Stimulated activated CD8-positive, alpha-beta memory T cell treated with anti-CD3 and anti-CD28 coated beads, Interleukin-4, amount 100 ng/mL, for 1 hour (primary cell): ENCODE measurements around the gene AGPAT2.

Experiments used
- DNase-seq, 2 donors: peaks; one replicate each; pipeline ENCODE4 v3.0.0-alpha.2; 2020; ENCODE audit warnings: low read depth in 2 of 2, low spot score in 1 of 2

Gene AGPAT2

GRCh38 chr9:136703276-136703860 lies 16.1 kb upstream of the AGPAT2 start:
- no peak for DNase-seq

GRCh38 chr9:136701668-136702053 lies 14.4 kb upstream of the AGPAT2 start:
- DNase-seq, result no peak

- DNase-seq, result peak in 1 of 2 donors; percentile 11
Measured at GRCh38 chr9:136700959-136701667, 13.9 kb upstream of the AGPAT2 start.

GRCh38 chr9:136700304-136700703 lies 13.0 kb upstream of the AGPAT2 start:
- DNase-seq, result no peak

GRCh38 chr9:136698635-136699246 lies 11.5 kb upstream of the AGPAT2 start:
- no peak for DNase-seq

- no peak for DNase-seq
Measured at GRCh38 chr9:136697821-136698526, 10.7 kb upstream of the AGPAT2 start.

GRCh38 chr9:136697146-136697820 lies 10.0 kb upstream of the AGPAT2 start:
- no peak for DNase-seq

GRCh38 chr9:136696502-136696901 lies 9.2 kb upstream of the AGPAT2 start:
- no peak for DNase-seq

GRCh38 chr9:136695955-136696354 lies 8.7 kb upstream of the AGPAT2 start:
- no peak for DNase-seq

GRCh38 chr9:136695435-136695895 lies 8.2 kb upstream of the AGPAT2 start:
- no peak for DNase-seq

- DNase-seq, result no peak
Measured at GRCh38 chr9:136694872-136695247, 7.6 kb upstream of the AGPAT2 start.

- DNase-seq, result no peak
Measured at GRCh38 chr9:136694163-136694871, 7.1 kb upstream of the AGPAT2 start.

GRCh38 chr9:136693490-136694162 lies 6.4 kb upstream of the AGPAT2 start:
- DNase-seq, result no peak

- no peak for DNase-seq
Measured at GRCh38 chr9:136693135-136693489, 5.9 kb upstream of the AGPAT2 start.

GRCh38 chr9:136692185-136693134 lies 5.2 kb upstream of the AGPAT2 start:
- no peak for DNase-seq

GRCh38 chr9:136691316-136692184 lies 4.3 kb upstream of the AGPAT2 start:
- no peak for DNase-seq

GRCh38 chr9:136690806-136691261 lies 3.6 kb upstream of the AGPAT2 start:
- DNase-seq, result no peak
